Esophagus squamous epithelium (tissue), 4 donors: ENCODE measurements around the gene PTPA.

Experiments used
- POLR2A ChIP-seq, 4 donors: fragments of 450-650 bp; IDR thresholded peaks; one replicate each; pipeline ENCODE4 v1.6.1; 2017; ENCODE audit warnings: antibody characterized with exemption in 4 of 4, mild to moderate bottlenecking in 4 of 4, moderate library complexity in 3 of 4
- TF ChIP-seq, protein P1 (sequence below), 6 experiments: fragments of 450-650 bp in 4 of 6; fragments of 200-600 bp in 2 of 6; sonication (generic) in 2 of 6; IDR thresholded peaks; one replicate each; pipeline ENCODE4 v1.5.1; 2016 to 2019; ENCODE audit warnings: antibody characterized with exemption in 6 of 6, mild to moderate bottlenecking in 4 of 6, moderate library complexity in 4 of 6

DNA sequence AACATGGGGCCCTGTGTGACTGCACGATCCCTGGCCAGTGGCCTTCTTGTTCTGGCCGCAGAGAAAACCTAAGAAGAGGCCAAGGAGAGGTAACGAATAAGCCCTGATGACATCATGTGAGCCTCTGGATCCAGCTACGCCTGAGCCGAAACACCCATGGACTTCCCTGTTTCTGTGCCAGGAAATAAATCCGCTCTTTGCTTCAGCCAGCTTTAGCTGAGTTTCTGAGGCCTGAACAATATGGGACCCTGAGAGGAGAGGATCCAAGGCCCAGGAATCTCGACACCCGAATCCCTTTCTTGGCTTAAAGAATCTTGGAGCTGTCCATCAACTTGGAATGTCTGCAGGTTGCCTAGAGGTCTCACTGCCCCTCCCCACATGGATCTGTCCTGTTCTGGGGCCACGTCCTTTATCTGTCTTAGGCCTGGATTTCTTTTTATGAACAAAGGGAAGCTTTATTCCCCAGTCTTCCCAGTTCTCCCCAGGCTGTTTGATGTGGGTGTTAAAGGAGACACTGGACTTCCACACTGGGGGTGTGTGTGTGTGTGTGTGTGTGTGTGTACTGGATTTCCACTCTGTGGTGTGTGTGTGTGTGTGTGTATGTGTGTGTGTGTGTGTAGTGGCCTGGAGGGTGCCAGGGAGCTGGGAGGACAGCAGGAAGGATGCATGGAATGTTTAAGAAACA is 53.2 kb downstream of the PTPA start:
- no peak for TF ChIP-seq POLR2A (IDR thresholded peaks at IDR 0.05)
- TF ChIP-seq, protein P1, sequence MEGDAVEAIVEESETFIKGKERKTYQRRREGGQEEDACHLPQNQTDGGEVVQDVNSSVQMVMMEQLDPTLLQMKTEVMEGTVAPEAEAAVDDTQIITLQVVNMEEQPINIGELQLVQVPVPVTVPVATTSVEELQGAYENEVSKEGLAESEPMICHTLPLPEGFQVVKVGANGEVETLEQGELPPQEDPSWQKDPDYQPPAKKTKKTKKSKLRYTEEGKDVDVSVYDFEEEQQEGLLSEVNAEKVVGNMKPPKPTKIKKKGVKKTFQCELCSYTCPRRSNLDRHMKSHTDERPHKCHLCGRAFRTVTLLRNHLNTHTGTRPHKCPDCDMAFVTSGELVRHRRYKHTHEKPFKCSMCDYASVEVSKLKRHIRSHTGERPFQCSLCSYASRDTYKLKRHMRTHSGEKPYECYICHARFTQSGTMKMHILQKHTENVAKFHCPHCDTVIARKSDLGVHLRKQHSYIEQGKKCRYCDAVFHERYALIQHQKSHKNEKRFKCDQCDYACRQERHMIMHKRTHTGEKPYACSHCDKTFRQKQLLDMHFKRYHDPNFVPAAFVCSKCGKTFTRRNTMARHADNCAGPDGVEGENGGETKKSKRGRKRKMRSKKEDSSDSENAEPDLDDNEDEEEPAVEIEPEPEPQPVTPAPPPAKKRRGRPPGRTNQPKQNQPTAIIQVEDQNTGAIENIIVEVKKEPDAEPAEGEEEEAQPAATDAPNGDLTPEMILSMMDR (IDR thresholded peaks at IDR 0.05): no peak
